GM12865 (cell line): ENCODE results near the gene DYNC1I1.

Source experiments
- DNase-seq: peaks from one replicate; pipeline ENCODE4 v3.0.0; 2010; ENCODE audit warnings: low read depth
- H3K4me3 ChIP-seq: 2 replicates; pipeline ENCODE4 v1.5.1; 2011; ENCODE audit warnings: mild to moderate bottlenecking, low read depth, low read length, control low read depth
- CTCF ChIP-seq: IDR thresholded peaks from 2 replicates; pipeline ENCODE4 v1.5.1; 2011; ENCODE audit warnings: low read length, control low read depth, low read depth, inconsistent platforms; ENCODE audit not compliant: insufficient read depth; ENCODE audit errors: missing control alignments

DYNC1I1 gene

GRCh38 chr7:95802270-95802669, 29.9 kb downstream of the DYNC1I1 start:
- no peak overlapping the region for H3K4me3 ChIP-seq
- DNase-seq: no peak
- TF ChIP-seq CTCF: no peak

GRCh38 chr7:95804052-95804451, 31.7 kb downstream of the DYNC1I1 start:
- no peak for TF ChIP-seq CTCF
- H3K4me3 ChIP-seq: no peak overlapping the region
- DNase-seq: no peak

GRCh38 chr7:95805909-95806308, 33.6 kb downstream of the DYNC1I1 start:
- DNase-seq: no peak
- H3K4me3 ChIP-seq: no peak overlapping the region
- TF ChIP-seq CTCF: no peak

- TF ChIP-seq CTCF: no peak
- H3K4me3 ChIP-seq: no peak overlapping the region
- DNase-seq: no peak
Observed at GRCh38 chr7:95808396-95808795, 36.0 kb downstream of the DYNC1I1 start.

- no peak overlapping the region for H3K4me3 ChIP-seq
- no peak for DNase-seq
- no peak for TF ChIP-seq CTCF
Observed at GRCh38 chr7:95811846-95812445, 39.6 kb downstream of the DYNC1I1 start.

GRCh38 chr7:95814721-95815120, 42.4 kb downstream of the DYNC1I1 start:
- H3K4me3 ChIP-seq: no peak overlapping the region
- no peak for TF ChIP-seq CTCF

More at GRCh38 chr7:95814721-95815120, 42.4 kb downstream of the DYNC1I1 start:
- DNase-seq: no peak
